Kidney (tissue), 14 donors: Measurements from ENCODE around the gene ATP5PO. TPM values are rescaled to one million over a fixed set of nuclear protein-coding genes. Genes with fewer than 3 reads are reported as not detected.
"Not testable (repeated sequence)": the region's sequence is repeated elsewhere in the genome, so short reads cannot be mapped to it uniquely, and the experiment has no call there.

Experiments used
- DNase-seq, 5 donors: peaks; one replicate each; pipeline ENCODE4 v3.0.0-alpha.2; 2013 to 2020
- FAIRE-seq: peaks from 2 replicates; lab custom pipeline; 2012; peaks lifted over from hg19 to GRCh38; lab: Jason Lieb, UNC
- H3K27ac ChIP-seq, 2 donors: one replicate each; pipeline ENCODE4 v1.7.0; 2013; ENCODE audit warnings: low read depth in 2 of 2, low read length in 2 of 2, inconsistent platforms in 1 of 2
- H3K27me3 ChIP-seq: one replicate; pipeline ENCODE4 v1.7.1; 2013; ENCODE audit warnings: low read length, inconsistent platforms; ENCODE audit not compliant: control insufficient read depth, insufficient read depth
- H3K36me3 ChIP-seq, 3 donors: one replicate each; pipeline versions ENCODE4 v1.7.0 to v1.7.1; 2013; ENCODE audit warnings: low read length in 3 of 3, control low read depth in 1 of 3, inconsistent platforms in 1 of 3; ENCODE audit not compliant: insufficient read depth in 3 of 3, control insufficient read depth in 2 of 3
- H3K4me1 ChIP-seq, 3 donors: one replicate each; pipeline versions ENCODE4 v1.7.0 to v1.7.1; 2013; ENCODE audit warnings: low read length in 3 of 3, inconsistent platforms in 1 of 3, low read depth in 1 of 3; ENCODE audit not compliant: control insufficient read depth in 2 of 3, insufficient read depth in 2 of 3
- H3K4me3 ChIP-seq, 3 donors: one replicate each; pipeline versions ENCODE4 v1.7.0 to v1.8.1; 2013; ENCODE audit warnings: low read length in 3 of 3, control low read depth in 1 of 3, inconsistent platforms in 1 of 3
- H3K9ac ChIP-seq, 3 donors: one replicate each; pipeline versions ENCODE4 v1.7.0 to v1.7.1; 2013; ENCODE audit warnings: low read length in 3 of 3, control low read depth in 1 of 3, inconsistent platforms in 1 of 3
- H3K9me3 ChIP-seq, 3 donors: one replicate each; pipeline versions ENCODE4 v1.7.0 to v1.7.1; 2013; ENCODE audit warnings: low read length in 3 of 3, control low read depth in 1 of 3, inconsistent platforms in 1 of 3; ENCODE audit not compliant: control insufficient read depth in 2 of 3, insufficient read depth in 1 of 3
- intact Hi-C: fragments of 100-400 bp; cut with DNase I; formaldehyde crosslinking; loops from one replicate; pipeline ENCODE4 v1.11.1; 2022
- polyA plus RNA-seq: library from polyadenylated mRNA; stranded (reverse); fragments of 350-450 nt; fragmentation: Illumina TruSeq; extraction: RNeasy Lipid Tissue Mini Kit (QIAGEN cat#74804); gene quantifications from one replicate; pipeline ENCODE4 v1.2.3, GENCODE V29; 2014; ENCODE audit warnings: low read depth, low replicate concordance; ENCODE audit not compliant: insufficient read depth
- total RNA-seq: library from RNA; stranded (reverse); fragmentation: NEBNext Ultra II Directional; extraction: Animal tissue kit (Norgen Biotek cat#: 25700); gene quantifications from one replicate; pipeline ENCODE4 v1.2.1, GENCODE V29; 2021
- TF ChIP-seq, protein P1 (sequence below): IDR thresholded peaks from 3 replicates; pipeline ENCODE4 v1.5.1; 2012; ENCODE audit warnings: mild to moderate bottlenecking, moderate library complexity, borderline replicate concordance; ENCODE audit not compliant: insufficient read depth; ENCODE audit errors: extremely low read depth
- donor health status: control.
- donor health status: control.
- donor health status: control.
- donor health status: control.
- donor health status: control.
- donor health status: DM: yes; HTN: yes; CAD: no.
- donor health status: Normal renal cell carcinoma (clear cell type).

ATP5PO gene
- total and polyA plus RNA-seq, 2 donors from 2014 or later: 165 to 693 TPM

DNA sequence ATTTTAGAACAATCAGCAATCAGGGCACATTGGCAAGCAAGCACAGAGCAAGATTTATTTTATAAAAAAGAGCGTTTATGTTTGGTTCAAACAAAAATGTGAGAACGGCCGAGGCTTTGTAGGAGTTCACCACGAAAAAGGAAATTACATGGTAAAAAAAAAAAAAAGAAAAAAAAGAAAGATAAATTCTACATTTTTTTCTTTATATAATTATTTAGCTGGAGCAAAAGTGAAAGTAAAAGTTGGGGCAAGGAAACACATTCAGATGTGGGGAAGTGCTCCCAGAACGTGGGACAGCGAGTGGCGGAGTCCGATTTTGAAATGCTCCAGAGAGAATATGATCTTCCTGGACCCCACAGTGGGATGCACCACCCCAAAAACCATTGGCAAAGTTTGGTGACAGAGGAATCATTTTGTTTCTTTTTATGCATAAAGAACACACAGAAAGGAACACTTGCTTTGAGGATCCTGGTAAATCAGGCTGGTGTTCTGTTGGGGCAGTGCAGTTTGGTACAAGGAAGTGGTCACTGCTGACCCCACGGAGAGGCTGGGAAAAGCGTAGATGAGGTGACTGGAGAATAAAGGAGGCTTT lies 16.3 kb upstream of the ATP5PO start:
- H3K4me3 ChIP-seq: peak overlapping the region; percentile 26 to 63 (median 56)
- intact Hi-C loops: no loop called here
- no peaks in the 10 kb centered on the region for H3K27me3 ChIP-seq
- peak overlapping the region in 1 of 2 donors; percentile 77 for H3K27ac ChIP-seq
- peak overlapping the region in 1 of 3 donors; percentile 63 for H3K9ac ChIP-seq
- TF ChIP-seq, protein P1, sequence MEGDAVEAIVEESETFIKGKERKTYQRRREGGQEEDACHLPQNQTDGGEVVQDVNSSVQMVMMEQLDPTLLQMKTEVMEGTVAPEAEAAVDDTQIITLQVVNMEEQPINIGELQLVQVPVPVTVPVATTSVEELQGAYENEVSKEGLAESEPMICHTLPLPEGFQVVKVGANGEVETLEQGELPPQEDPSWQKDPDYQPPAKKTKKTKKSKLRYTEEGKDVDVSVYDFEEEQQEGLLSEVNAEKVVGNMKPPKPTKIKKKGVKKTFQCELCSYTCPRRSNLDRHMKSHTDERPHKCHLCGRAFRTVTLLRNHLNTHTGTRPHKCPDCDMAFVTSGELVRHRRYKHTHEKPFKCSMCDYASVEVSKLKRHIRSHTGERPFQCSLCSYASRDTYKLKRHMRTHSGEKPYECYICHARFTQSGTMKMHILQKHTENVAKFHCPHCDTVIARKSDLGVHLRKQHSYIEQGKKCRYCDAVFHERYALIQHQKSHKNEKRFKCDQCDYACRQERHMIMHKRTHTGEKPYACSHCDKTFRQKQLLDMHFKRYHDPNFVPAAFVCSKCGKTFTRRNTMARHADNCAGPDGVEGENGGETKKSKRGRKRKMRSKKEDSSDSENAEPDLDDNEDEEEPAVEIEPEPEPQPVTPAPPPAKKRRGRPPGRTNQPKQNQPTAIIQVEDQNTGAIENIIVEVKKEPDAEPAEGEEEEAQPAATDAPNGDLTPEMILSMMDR: no peak
- DNase-seq (peak in 1 of 5 donors; percentile 11), FAIRE-seq (no peak)
- peaks cover 0 to 7% (median 0%) of the 10 kb centered on the region in 3 donors for H3K4me1 ChIP-seq
- no peaks in the 10 kb centered on the region for H3K9me3 ChIP-seq
- no peaks in the 10 kb centered on the region for H3K36me3 ChIP-seq

DNA sequence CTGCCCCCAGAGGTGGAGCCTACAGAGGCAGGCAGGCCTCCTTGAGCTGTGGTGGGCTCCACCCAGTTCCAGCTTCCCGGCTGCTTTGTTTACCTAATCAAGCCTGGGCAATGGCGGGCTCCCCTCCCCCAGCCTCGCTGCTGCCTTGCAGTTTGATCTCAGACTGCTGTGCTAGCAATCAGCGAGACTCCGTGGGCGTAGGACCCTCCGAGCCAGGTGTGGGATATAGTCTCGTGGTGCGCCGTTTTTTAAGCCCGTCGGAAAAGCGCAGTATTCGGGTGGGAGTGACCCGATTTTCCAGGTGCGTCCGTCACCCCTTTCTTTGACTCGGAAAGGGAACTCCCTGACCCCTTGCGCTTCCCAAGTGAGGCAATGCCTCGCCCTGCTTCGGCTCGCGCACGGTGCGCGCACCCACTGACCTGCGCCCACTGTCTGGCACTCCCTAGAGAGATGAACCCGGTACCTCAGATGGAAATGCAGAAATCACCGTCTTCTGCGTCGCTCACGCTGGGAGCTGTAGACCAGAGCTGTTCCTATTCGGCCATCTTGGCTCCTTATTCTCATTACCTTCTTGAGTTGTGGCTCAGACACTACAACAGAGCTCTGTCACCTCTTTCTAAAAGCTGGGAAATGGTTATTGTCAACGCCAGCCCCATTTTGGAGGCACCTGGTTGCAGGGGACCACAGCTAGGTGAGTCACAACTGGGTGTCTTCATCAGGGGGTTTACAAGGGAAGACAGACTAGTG lies 15.6 kb upstream of the ATP5PO start:
- intact Hi-C loops, H3K27me3 ChIP-seq, FAIRE-seq, H3K9me3 ChIP-seq, H3K9ac ChIP-seq, H3K4me1 ChIP-seq, DNase-seq, H3K36me3 ChIP-seq: not testable (repeated sequence)
- H3K4me3 ChIP-seq: peak overlapping the region in 2 of 3 donors; percentile 26 to 56
- peak overlapping the region in 1 of 2 donors; percentile 47 for H3K27ac ChIP-seq

GRCh38 chr21:33926248-33926647 lies 10.6 kb upstream of the ATP5PO start:
- DNase-seq, H3K9me3 ChIP-seq, H3K27me3 ChIP-seq, H3K36me3 ChIP-seq, intact Hi-C loops, H3K4me3 ChIP-seq, FAIRE-seq, H3K27ac ChIP-seq, H3K4me1 ChIP-seq, H3K9ac ChIP-seq: not testable (repeated sequence)

- Histone ChIP-seq H3K27ac (peak overlapping the region; percentile 72 to 80), H3K36me3 (no peaks in the 10 kb centered on the region), H3K9me3 (no peaks in the 10 kb centered on the region), H3K27me3 (no peaks in the 10 kb centered on the region), H3K9ac (peak overlapping the region in 1 of 3 donors; percentile 43), H3K4me3 (peak overlapping the region in 1 of 3 donors; percentile 43), H3K4me1 (peaks cover 0 to 5% (median 4%) of the 10 kb centered on the region in 3 donors)
- TF ChIP-seq, protein P1: no peak
- peak; percentile 37 to 80 (median 49) for DNase-seq
- intact Hi-C loops: loop anchor here (5.0 kb wide), 1 partner anchor 423 kb away; no protein-coding TSS in a partner anchor
- FAIRE-seq: no peak
Measured at GRCh38 chr21:33924766-33925100, 9.1 kb upstream of the ATP5PO start.
